ENCODE data around the gene LAPTM5.
"Not testable (repeated sequence)": the region's sequence is repeated elsewhere in the genome, so short reads cannot be mapped to it uniquely, and the experiment has no call there.

LAPTM5 gene

GRCh38 chr1:30770150-30770549 is 12.6 kb upstream of the LAPTM5 start:
- DNase-seq (ENCODE audit: low read depth), result no peak

- DNase-seq (ENCODE audit: low read depth), result no peak
These were observed 11.5 kb upstream of the LAPTM5 start for GRCh38 chr1:30768830-30769718.

GRCh38 chr1:30768159-30768829 is 10.7 kb upstream of the LAPTM5 start:
- DNase-seq (ENCODE audit: low read depth), result no peak

GRCh38 chr1:30766948-30767347 is 9.4 kb upstream of the LAPTM5 start:
- DNase-seq (ENCODE audit: low read depth), result not testable (repeated sequence)

GRCh38 chr1:30765556-30766434 is 8.2 kb upstream of the LAPTM5 start:
- no peak for DNase-seq (ENCODE audit: low read depth)

GRCh38 chr1:30764939-30765555 is 7.5 kb upstream of the LAPTM5 start:
- no peak for DNase-seq (ENCODE audit: low read depth)

- DNase-seq (ENCODE audit: low read depth), result no peak
These were observed 6.8 kb upstream of the LAPTM5 start for GRCh38 chr1:30764396-30764795.

GRCh38 chr1:30763651-30764248 is 6.2 kb upstream of the LAPTM5 start:
- DNase-seq (ENCODE audit: low read depth), result no peak

GRCh38 chr1:30762930-30763650 is 5.5 kb upstream of the LAPTM5 start:
- no peak for DNase-seq (ENCODE audit: low read depth)

- no peak for DNase-seq (ENCODE audit: low read depth)
These were observed 4.8 kb upstream of the LAPTM5 start for GRCh38 chr1:30762152-30762929.

GRCh38 chr1:30761381-30762151 is 4.0 kb upstream of the LAPTM5 start:
- no peak for DNase-seq (ENCODE audit: low read depth)

GRCh38 chr1:30760596-30761324 is 3.2 kb upstream of the LAPTM5 start:
- no peak for DNase-seq (ENCODE audit: low read depth)

GRCh38 chr1:30759718-30760281 is 2.2 kb upstream of the LAPTM5 start:
- DNase-seq (ENCODE audit: low read depth), result no peak

- no peak for DNase-seq (ENCODE audit: low read depth)
These were observed 1.3 kb upstream of the LAPTM5 start for GRCh38 chr1:30758785-30759380.

GRCh38 chr1:30758121-30758688 is 631 bp upstream of the LAPTM5 start:
- no peak for DNase-seq (ENCODE audit: low read depth)

GRCh38 chr1:30756545-30757351 is 826 bp downstream of the LAPTM5 start:
- peak; percentile 24 for DNase-seq (ENCODE audit: low read depth)

- no peak for DNase-seq (ENCODE audit: low read depth)
These were observed 1.4 kb downstream of the LAPTM5 start for GRCh38 chr1:30756206-30756544.
